Measurements from ENCODE around the gene SLC25A23.

DNA sequence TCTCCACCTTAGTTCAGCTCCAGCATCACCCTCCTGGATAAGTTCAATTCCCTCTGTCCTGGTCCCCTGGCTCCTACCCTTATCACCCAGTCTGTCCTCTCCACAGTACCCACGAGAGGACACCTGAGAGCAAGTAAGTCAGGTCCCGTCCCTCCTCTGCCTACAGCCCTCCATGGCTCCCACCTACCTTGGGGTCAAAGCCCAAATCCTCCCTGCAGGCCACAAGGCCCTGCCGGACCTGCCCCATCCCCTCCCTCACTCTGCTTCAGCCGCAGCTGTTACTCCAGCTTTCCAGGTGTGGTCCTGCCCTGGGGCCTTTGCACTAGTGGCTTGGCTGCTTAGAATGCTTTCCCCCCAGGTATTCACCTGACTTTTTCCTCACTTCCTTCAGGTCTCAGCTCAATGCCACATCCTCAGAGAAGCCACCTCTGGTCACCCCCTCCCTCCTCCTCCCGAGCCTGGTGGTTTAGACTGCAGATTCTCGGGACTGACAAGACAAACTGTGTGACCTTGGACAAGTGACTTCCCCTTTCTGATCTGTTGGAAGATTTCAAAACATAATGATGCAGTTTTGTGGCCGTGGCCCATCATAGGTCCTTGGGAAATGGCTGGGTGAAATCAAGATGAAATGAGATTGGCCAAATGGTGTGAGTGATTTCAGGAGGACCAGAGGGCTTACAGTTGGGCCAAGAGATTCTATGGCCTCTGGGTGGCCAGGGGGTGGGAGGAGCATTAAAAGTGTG lies 38.9 kb upstream of the SLC25A23 start:
- TF ChIP-seq POLR2A (IDR thresholded peaks at IDR 0.05), result no peak
- TF ChIP-seq, protein P1, sequence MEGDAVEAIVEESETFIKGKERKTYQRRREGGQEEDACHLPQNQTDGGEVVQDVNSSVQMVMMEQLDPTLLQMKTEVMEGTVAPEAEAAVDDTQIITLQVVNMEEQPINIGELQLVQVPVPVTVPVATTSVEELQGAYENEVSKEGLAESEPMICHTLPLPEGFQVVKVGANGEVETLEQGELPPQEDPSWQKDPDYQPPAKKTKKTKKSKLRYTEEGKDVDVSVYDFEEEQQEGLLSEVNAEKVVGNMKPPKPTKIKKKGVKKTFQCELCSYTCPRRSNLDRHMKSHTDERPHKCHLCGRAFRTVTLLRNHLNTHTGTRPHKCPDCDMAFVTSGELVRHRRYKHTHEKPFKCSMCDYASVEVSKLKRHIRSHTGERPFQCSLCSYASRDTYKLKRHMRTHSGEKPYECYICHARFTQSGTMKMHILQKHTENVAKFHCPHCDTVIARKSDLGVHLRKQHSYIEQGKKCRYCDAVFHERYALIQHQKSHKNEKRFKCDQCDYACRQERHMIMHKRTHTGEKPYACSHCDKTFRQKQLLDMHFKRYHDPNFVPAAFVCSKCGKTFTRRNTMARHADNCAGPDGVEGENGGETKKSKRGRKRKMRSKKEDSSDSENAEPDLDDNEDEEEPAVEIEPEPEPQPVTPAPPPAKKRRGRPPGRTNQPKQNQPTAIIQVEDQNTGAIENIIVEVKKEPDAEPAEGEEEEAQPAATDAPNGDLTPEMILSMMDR (IDR thresholded peaks at IDR 0.05 in 8 of 11, conservative IDR thresholded peaks at IDR 0.05 in 3 of 11), result no peak
- no peak for TF ChIP-seq POLR2AphosphoS5 (IDR thresholded peaks at IDR 0.05)

All from spleen (tissue), 7 donors.